GM21367 (cell line): ENCODE data around the gene TBL1X.

Experiments used
- ATAC-seq: cut with Tn5 transposase; IDR thresholded peaks from one replicate; pipeline ENCODE4 v1.9.1; 2021; ENCODE audit not compliant: unreplicated experiment

TBL1X gene

DNA sequence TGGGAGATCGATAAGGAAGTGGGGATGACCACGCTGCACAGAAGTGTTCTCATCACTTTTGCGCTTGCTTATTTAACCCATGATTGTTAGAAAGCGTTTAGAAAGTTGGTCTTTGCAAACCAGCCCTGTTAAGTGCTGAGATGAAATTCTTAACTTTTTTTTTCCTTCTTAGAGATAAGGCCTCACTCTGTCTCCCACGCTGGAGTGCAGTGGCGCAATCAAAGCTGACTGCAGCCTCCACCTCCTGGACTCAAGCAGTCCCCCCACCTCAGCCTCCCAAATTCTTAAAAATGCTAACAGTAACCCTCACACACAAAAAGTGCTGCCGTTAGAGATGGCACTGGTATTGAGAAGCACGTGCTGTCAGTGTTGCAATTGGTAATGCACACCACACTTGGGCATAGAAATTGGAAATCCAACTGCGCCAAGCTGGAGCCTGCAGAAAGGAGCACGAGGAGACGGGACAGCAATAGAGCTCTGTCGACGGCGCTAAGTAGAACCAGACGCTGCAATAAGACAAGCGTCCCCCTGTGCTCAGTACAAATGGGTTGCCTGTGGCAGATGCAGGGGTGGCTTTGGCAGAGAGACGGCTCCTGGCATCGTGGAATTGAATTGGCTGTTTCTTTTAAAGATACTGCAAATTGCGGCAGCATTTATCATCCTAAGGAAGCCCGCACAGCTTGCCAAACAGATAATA, 113.4 kb downstream of the TBL1X start:
- no peak for ATAC-seq

DNA sequence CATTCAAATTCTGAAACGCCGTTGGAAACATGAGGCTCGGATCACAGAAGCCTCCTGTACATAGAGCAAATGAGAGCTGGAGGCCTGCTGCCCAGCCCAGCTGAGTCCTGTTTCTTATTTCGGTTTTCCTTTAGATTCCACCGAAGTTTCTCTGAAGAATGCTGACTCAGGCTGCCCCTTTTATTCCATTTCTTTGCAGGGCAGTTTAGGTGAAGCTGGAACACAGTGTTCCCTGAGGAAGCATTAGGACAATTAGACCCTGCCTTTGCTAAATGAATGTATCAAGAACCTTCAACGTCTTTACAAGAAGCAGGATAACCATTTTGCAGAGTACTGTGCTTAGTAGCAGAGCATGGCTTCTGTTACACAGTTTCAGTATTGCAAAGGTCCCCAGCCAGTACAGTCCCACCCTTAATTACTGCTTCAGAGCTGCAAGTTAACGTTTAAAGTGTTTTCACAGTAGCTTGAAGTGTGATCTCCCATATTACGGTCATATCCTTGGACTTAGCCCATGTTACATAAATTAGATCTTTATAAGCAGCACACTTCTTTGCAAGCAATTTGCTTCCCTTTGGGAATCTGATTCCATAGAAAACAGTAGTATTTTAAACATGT, 117.0 kb downstream of the TBL1X start:
- ATAC-seq, result no peak

GRCh38 chrX:9582956-9583355, 118.1 kb downstream of the TBL1X start:
- no peak for ATAC-seq

DNA sequence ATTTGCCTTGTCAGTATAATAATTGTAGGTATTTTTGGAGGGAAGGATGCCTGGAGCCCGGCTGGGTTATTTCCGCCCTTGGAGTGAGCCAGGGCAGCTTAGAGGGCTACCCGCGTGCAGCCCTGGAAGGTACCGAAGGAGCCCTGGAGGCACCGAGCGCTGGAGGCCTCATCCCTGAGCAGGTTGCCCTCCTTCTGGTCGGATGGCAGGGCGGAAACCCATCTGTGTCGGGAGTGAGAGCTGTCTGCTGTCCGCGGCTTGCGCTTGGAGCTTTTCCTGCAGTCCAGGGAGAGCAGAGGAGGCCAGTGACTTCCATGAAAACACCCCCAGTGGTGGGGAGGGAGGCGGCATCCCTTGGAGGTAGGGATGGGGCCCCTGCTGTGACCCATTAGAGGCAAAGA, 122.1 kb downstream of the TBL1X start:
- no peak for ATAC-seq

GRCh38 chrX:9587642-9588041, 122.8 kb downstream of the TBL1X start:
- no peak for ATAC-seq

- no peak for ATAC-seq
Measured at GRCh38 chrX:9591496-9591895, 126.6 kb downstream of the TBL1X start.

GRCh38 chrX:9593756-9594155, 128.9 kb downstream of the TBL1X start:
- no peak for ATAC-seq

DNA sequence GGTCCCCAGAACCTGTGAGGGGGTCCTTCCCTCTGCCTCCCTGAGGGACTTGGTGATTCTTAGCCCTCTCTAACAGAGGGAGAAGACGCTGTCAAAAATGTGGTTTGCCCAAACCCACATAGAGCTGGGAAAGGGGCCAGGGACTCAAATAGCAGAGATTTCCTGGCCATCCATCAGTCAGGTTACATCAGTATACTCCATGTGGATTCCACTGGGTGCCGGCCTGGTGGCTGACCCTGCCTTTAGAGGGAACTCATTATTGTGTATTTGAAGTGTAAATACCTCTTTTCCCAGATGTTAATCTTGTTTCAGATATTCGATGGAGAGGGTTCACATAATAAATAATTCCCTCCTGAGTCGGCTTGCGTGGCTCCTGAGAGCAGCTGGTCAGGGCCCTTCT, 130.3 kb downstream of the TBL1X start:
- no peak for ATAC-seq

DNA sequence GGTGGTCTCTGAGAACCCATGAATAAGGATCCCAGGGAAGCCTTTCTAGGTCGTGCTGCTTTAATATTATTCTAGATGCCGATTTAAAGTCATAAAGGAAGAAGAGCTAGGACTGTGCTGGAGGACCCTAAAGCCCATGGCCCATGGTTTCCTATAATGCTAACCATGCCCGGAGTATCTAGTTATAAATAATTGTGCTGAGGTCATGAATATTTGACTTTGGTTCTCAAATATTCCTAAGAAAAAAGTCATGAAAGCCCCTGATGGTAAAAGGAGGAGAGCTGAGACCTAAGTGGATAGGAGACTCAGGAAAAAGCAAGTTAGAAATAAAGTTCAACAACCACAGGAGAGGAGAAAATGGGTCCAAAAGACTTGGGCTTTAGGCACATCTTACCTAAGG, 132.0 kb downstream of the TBL1X start:
- ATAC-seq, result no peak

DNA sequence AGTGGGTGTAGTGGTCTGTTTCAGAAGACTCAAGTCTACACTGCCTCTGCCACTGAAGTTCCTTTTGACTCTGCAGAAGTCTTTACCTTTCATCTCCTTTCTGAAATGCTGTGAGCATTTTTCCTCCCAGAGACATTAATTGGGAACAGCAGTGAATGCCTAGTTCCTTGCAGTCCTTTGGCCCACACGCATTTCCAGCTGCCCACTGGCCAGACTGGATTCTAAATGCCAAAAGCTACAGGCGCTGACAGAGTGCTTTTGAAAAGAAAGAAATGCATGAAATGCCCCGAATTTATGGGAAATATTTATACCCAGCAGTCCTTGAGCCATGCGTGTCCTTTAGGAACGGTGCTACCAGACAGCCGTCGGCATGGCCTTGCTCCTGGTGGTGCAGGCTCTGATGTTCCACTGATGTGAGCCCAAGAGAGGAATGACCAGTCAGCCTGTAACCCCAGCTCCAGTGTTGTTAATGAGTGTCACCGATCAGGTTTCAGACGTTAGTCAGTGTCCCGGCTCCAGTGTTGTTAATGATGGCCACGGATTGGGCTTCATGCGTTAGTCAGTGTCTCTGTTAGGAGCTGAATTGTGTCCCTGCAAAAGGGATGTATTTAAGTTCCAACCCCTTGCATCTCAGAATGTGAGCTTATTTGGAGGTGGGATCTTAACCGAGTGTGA, 132.6 kb downstream of the TBL1X start:
- no peak for ATAC-seq

GRCh38 chrX:9598344-9598743, 133.5 kb downstream of the TBL1X start:
- ATAC-seq, result no peak

DNA sequence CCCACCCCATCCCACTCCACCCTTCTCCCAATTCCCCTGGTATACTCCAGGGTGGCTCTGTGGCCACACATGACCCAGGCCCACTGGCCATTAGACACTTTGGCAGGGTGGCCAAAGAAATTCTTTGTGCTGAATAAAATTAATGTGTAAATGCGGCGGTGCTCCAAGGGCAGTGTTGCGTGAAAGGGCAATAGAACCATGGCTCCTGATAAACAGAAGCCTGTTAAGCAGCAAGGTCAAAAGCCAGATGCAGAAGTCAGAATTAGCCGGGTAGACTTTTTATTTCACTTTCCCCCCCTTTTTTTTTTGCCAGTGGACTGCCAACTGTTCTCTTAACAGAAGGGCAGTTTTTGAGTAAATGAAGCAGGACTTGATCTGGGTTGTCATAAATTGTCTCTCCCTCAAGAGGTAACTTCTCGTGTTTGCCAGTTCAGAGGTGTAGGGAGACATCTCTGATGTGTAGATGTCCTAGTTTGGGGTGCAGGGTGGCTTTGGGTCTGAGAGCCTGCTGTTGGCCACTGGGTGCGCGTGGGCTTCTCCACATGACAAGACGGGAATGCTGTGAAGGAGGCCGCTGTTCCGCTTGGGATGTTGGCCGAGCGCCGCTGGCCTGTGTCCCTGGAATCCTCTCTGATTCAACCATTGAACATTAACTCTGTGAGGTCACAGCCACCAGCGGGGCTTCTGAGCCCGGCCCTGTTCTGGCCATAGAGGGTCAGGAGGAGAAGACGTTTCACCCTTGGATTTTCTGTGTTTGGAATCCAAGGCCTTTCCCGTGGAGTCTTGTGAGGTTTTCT, 139.5 kb downstream of the TBL1X start:
- no peak for ATAC-seq

DNA sequence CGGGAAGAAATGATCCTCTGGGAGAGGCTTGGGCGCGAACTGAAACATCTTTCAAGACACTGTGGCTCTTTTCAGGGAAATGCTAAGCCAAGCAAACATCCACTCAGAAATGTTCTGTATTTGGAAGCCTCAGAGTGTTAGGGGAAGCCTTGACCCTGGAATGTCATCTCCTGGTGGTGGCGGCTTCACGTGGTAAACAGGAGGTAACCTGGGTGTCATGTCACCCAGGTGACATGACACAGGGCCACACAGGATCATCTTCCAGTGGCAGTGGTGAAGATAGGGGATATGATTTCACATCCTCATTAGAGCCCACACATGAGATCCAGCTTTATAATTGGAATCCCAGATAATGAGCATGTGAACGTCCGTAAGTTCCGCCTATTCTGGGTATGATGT, 140.0 kb downstream of the TBL1X start:
- ATAC-seq, result no peak

GRCh38 chrX:9605484-9605883, 140.6 kb downstream of the TBL1X start:
- no peak for ATAC-seq

- no peak for ATAC-seq
Measured at GRCh38 chrX:9606971-9607370, 142.1 kb downstream of the TBL1X start.

DNA sequence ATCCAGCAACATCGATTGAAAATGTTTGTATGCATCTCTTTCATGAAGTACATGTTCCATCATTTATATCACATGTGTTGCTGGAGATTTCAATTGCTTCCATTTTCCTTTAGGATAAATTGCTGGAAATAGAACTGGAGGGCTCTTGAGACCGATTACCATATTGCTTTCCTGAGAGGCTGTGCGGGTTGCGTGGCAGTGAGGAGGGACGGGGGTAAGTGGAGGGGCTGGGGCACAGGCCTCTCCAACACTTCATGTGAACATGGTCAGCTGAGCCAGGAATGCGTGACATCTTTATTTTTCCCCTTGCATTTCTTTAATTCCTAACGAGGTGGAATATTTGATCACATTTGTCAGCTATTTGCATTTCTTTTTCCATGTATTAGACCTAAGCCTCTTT, 144.6 kb downstream of the TBL1X start:
- no peak for ATAC-seq

DNA sequence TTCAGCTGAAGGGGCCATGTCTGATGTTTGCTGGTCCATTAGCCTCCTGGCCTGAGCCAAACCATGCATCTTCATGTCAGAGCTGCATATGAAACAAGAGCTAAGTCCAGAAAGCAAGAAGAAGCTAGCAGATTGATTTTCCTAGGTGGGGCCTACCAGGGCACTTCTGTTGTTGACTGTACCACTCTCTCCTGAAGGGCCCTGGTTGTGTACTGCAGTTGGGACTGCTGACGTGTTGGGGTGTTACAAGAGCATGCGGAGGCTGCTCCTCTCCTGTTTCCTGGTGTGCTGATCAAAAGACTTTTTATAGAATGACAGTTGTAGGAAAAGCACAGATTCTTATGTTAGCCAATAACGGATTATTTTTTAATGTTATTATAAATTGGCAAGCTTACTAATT, 145.1 kb downstream of the TBL1X start:
- ATAC-seq, result no peak

DNA sequence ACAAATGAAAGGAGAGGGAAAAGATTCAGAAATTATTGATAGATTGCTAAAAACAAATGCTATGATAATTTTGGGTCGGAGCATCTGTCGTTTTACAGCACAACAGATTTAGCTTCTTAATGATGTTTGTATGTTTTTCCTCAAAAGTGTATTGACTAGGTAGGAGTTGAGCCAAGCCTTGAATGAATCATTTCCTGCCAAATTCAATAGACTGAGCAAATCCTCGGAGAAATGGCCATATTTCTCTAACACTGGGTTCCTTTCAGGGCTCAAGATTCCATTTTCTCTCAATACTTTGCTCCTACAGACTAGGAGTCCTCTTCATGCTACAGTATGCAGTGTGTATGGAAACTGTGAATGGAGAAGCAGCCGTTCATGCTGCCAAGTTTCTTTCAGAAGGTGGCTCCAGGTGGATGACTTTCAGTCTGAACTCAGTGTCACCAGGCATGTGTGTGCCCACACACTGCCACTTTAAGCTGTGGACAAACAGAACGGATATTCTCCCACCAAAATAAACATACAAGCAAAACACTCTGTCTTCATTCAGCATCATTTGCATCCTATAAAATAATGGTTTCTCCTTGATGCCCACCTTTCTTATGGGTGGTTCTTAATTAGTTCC, 146.0 kb downstream of the TBL1X start:
- no peak for ATAC-seq

- no peak for ATAC-seq
Measured at GRCh38 chrX:9611436-9612145, 146.7 kb downstream of the TBL1X start.

DNA sequence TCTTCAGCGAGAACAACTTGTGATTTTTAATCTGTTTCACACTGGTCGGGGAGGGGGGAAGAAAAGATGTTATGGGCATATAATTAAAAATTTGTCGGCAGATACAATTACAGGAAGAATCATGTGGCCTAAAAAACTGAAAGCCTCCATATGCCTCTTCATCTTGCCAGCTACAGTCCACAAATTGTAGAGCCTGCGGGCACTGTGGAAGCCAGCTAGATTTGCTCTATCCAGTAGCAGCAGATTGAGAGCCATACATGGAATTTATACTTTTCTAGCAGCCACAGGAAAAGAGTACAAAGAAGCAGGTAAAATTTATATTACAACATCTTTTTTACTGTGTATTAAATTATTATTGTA, 147.3 kb downstream of the TBL1X start:
- no peak for ATAC-seq

DNA sequence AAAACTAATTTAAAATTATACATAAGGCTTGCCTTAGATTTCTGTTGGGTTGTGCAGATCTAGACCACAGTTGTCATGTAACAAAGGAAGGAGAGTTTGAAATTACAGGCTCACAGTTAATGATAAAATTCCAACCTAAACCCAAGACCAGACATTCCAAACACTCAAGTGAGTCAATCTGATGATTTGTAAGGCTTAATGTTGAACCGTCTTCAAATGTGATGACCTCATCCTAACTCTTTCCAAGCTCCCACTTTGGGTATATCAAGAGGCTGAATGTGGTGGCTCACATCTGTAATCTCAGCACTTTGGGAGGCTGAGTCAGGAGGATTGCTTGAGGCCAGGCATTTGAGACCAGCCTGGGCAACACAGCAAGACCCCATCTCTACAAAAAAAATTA, 149.2 kb downstream of the TBL1X start:
- ATAC-seq, result no peak
